GM12801 (cell line): ENCODE data around the gene CDK5R1.

Experiments
- CTCF ChIP-seq: IDR thresholded peaks from one replicate; pipeline ENCODE4 v1.5.1; 2011; ENCODE audit warnings: control low read depth; ENCODE audit not compliant: insufficient read length; ENCODE audit errors: extremely low read depth

Gene CDK5R1

DNA sequence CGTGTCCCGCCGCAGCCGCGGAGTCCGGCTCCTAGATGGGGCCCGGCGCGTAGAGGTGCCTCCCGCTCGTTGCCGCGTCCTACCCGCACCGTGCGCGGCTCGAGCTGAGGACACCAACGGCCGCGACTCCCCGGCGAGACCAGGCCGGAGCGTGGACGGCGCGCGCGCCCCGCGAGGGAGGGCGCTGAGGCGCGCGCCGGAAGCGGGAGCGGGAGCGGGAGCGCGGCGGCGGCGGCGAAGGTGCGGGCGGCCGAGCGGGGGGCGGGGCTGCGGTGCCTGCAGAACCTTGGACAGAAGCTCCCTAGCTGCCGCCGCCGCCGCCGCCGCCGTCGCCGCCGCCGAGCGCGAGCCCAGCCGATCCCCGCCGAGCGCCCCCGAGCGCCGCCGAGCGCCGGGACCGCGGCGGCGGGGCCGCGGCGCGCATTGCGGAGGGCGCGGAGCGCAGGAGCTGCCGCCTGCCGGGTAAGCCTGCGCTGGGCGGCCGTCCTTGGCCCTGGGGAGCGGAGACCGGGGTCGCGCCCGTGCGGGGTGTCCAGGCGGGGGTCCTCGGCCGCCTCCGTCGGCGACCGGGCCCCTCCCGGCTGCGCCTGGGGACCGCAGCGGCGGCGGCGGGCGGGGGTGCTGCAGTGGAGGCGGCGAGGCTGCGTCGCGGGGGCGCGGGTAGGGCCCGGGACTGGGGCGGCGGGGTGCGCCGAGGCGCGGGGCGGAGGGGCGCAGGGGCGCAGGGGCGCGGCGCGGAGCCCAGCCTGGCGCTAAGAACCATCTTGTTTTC lies at the start of gene CDK5R1:
Gene CDK5R1, plus strand, starts transcription at position 293 of the 772 bp plus-strand sequence. CDS start 628 bp downstream, outside the sequence.
- TF ChIP-seq CTCF: no peak

DNA sequence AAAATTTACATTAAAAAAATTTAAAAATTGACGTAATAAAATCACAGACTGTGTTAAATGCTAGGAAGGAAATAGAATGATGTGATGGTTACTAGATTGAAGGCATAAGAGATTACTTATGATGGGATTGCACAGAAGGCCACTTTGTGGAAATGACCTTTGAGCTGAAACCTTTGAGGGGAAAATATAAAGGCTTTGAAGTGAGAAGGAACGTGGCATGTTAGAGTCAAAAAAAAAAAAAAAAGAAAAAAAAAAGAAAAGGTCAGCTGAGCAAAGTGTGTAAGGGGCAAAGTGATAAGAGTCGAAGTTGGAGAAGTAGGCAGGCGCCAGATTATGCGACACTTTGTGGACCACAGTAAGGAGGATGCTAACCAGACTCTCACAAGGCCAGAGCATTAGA lies 46.1 kb upstream of the CDK5R1 start:
- no peak for TF ChIP-seq CTCF

GRCh38 chr17:32441886-32442285 lies 44.9 kb upstream of the CDK5R1 start:
- no peak for TF ChIP-seq CTCF

GRCh38 chr17:32443827-32444300 lies 42.9 kb upstream of the CDK5R1 start:
- no peak for TF ChIP-seq CTCF

GRCh38 chr17:32444301-32445073 lies 42.3 kb upstream of the CDK5R1 start, which contains the start of gene PSMD11:
TSS of gene PSMD11 (plus strand) at chr17:32444510. CDS start at chr17:32444524, 14 bp downstream.
- TF ChIP-seq CTCF: no peak

GRCh38 chr17:32445074-32445415 lies 41.7 kb upstream of the CDK5R1 start:
- TF ChIP-seq CTCF: no peak

DNA sequence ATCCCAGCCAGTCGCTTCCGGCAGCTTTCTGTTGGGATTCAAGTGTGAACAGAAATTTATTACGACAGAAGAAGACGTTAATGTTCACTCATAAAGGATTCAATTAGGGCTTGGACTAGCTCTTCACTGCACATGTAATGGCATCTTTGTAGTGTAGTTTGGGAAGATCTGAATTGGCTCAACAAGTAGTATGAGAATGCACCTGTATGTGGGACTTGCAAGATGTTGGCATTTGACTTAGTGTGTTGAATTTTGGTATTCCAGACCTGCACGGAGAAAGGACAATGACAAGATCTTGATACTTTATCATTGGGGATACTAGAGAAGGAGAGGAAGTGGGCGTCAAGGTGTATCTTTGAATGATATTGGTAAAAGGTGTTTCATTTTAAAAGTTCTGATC lies 41.3 kb upstream of the CDK5R1 start:
- TF ChIP-seq CTCF: no peak
